ENCODE results near the gene LY9.

The LY9 gene

DNA sequence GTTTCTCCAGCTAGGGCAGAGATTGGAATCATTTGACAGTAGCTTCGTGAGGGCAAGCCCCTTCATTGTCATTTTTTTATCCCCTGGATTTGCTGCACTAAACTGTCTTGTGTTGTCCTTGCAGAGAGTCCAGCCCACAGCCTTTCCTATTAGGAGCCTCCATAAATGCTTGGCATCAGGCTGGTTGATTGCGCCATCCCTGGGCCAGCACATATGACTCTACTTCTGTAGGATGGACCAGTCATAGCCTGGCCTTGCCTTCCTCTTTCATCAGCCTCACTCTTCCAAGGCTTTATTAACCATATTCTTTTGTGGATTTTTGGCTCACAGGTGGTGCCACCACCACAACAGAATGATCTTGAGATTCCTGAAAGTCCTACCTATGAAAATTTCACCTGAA lies 31.4 kb downstream of the LY9 start:
- DNase-seq (ENCODE audit: low spot score) = no peak
- TF ChIP-seq, protein P1, sequence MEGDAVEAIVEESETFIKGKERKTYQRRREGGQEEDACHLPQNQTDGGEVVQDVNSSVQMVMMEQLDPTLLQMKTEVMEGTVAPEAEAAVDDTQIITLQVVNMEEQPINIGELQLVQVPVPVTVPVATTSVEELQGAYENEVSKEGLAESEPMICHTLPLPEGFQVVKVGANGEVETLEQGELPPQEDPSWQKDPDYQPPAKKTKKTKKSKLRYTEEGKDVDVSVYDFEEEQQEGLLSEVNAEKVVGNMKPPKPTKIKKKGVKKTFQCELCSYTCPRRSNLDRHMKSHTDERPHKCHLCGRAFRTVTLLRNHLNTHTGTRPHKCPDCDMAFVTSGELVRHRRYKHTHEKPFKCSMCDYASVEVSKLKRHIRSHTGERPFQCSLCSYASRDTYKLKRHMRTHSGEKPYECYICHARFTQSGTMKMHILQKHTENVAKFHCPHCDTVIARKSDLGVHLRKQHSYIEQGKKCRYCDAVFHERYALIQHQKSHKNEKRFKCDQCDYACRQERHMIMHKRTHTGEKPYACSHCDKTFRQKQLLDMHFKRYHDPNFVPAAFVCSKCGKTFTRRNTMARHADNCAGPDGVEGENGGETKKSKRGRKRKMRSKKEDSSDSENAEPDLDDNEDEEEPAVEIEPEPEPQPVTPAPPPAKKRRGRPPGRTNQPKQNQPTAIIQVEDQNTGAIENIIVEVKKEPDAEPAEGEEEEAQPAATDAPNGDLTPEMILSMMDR (IDR thresholded peaks at IDR 0.05; ENCODE audit: extremely low read depth, missing control alignments) = no peak

GRCh38 chr1:160829766-160830165 lies 33.8 kb downstream of the LY9 start:
- TF ChIP-seq, protein P1 (IDR thresholded peaks at IDR 0.05; ENCODE audit: extremely low read depth, missing control alignments) = no peak
- DNase-seq (ENCODE audit: low spot score) = no peak

- TF ChIP-seq, protein P1 (IDR thresholded peaks at IDR 0.05; ENCODE audit: extremely low read depth, missing control alignments) = peak; percentile 52
- DNase-seq (ENCODE audit: low spot score) = peak; percentile 66
These were observed 34.6 kb downstream of the LY9 start for GRCh38 chr1:160830321-160831153.

DNA sequence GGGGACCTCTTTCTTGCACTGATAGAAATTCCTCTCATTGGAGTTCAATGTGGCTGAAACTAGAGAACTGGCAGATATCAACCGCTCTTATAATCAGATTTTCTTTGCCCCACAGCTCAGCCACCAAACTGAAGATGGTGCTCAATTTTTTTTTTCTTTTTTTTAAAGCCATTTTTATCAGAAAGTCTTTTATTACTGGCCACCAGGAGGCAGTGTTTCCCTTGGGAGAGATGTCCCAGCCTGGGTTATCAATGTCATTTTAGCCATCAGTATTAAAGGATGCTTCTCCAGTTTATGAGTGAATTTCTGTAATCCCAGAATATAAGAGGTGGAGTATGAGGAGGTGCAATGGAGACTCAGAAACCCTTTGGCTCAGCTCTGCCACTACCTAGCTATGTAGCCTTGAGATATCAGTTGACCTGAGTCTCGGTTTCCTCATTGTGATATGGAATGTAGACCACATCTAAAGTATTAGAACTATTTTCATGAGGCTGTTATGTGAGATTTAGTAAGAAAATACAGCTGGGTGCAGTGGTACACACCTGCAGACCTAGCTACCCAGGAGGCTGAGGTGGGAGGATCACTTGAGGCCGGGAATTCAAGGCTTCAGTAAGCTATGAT lies 39.1 kb downstream of the LY9 start:
- DNase-seq (ENCODE audit: low spot score) = peak; percentile 36
- TF ChIP-seq, protein P1 (IDR thresholded peaks at IDR 0.05; ENCODE audit: extremely low read depth, missing control alignments) = peak; percentile 52

DNA sequence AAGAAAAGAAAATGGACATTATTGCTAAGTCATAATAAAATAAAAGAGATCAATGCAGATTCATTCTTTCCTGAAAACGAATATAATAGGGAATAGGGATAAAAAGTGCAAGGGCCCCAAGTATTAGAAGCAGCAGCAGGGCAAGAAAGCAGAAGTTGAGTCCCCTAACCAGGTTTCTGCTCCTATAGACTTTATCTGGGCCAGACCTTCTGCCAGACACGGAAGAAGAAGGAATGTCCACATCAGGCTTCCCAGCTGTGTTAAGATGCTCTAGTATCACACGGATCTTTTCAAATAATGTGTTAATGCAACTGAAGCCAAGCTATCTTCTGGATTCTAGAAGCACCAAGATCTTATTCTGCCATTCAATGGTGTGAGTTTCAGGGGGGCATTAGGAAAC lies 39.8 kb downstream of the LY9 start:
- no peak for DNase-seq (ENCODE audit: low spot score)
- TF ChIP-seq, protein P1 (IDR thresholded peaks at IDR 0.05; ENCODE audit: extremely low read depth, missing control alignments) = no peak

GRCh38 chr1:160836561-160836960 lies 40.6 kb downstream of the LY9 start:
- DNase-seq (ENCODE audit: low spot score) = no peak
- TF ChIP-seq, protein P1 (IDR thresholded peaks at IDR 0.05; ENCODE audit: extremely low read depth, missing control alignments) = no peak

- TF ChIP-seq, protein P1 (IDR thresholded peaks at IDR 0.05; ENCODE audit: extremely low read depth, missing control alignments) = no peak
- no peak for DNase-seq (ENCODE audit: low spot score)
These were observed 41.1 kb downstream of the LY9 start for GRCh38 chr1:160836981-160837557.

All from GM20000 (cell line).